Activated CD8-positive, alpha-beta memory T cell treated with anti-CD3 and anti-CD28 coated beads for 48 hours (primary cell): ENCODE results near the gene LCN15.
"Not testable (repeated sequence)": the region's sequence is repeated elsewhere in the genome, so short reads cannot be mapped to it uniquely, and the experiment has no call there.

Experiments used
- DNase-seq, 3 experiments: peaks; one replicate each; pipeline ENCODE4 v3.0.0-alpha.2; 2020; ENCODE audit warnings: low read depth in 2 of 3, low spot score in 2 of 3

Gene LCN15

GRCh38 chr9:136764301-136764891, at the start of gene LCN15:
Gene LCN15, minus strand, starts transcription at chr9:136764518. Its CDS starts 30 bp downstream, at chr9:136764488.
- no peak for DNase-seq

GRCh38 chr9:136808806-136809158, 44.5 kb upstream of the LCN15 start:
- DNase-seq: no peak

GRCh38 chr9:136808075-136808805, 43.9 kb upstream of the LCN15 start:
- no peak for DNase-seq

GRCh38 chr9:136807281-136808074, 43.2 kb upstream of the LCN15 start, which contains the start of gene RABL6:
Gene RABL6, plus strand, starts transcription at chr9:136807948. Its CDS starts 249 bp downstream, at chr9:136808197.
- peak; percentile 58 to 74 (median 64) for DNase-seq

- DNase-seq: no peak
These were observed 42.4 kb upstream of the LCN15 start for GRCh38 chr9:136806631-136807201.

- no peak for DNase-seq
These were observed 41.7 kb upstream of the LCN15 start for GRCh38 chr9:136806067-136806466.

GRCh38 chr9:136805207-136805740, 41.0 kb upstream of the LCN15 start:
- DNase-seq: no peak

GRCh38 chr9:136804509-136805206, 40.3 kb upstream of the LCN15 start:
- no peak for DNase-seq

- no peak for DNase-seq
These were observed 39.5 kb upstream of the LCN15 start for GRCh38 chr9:136803551-136804508.

- not testable (repeated sequence) for DNase-seq
These were observed 38.8 kb upstream of the LCN15 start for GRCh38 chr9:136803009-136803550.

GRCh38 chr9:136802321-136802720, 38.0 kb upstream of the LCN15 start:
- no peak for DNase-seq

GRCh38 chr9:136799854-136800657, 35.7 kb upstream of the LCN15 start:
- peak; percentile 67 to 90 (median 75) for DNase-seq

GRCh38 chr9:136799079-136799853, 34.9 kb upstream of the LCN15 start:
- DNase-seq: no peak

- no peak for DNase-seq
These were observed 34.4 kb upstream of the LCN15 start for GRCh38 chr9:136798708-136799078.

GRCh38 chr9:136796775-136797347, 32.5 kb upstream of the LCN15 start:
- DNase-seq: not testable (repeated sequence)

GRCh38 chr9:136796238-136796774, 32.0 kb upstream of the LCN15 start, which contains the start of gene CCDC183:
Gene CCDC183, plus strand, starts transcription at chr9:136796338. Its CDS starts 60 bp downstream, at chr9:136796398.
- DNase-seq: no peak

GRCh38 chr9:136795000-136795348, 30.7 kb upstream of the LCN15 start:
- DNase-seq: no peak
